ENCODE measurements around the gene B4GALT6.

B4GALT6 gene

GRCh38 chr18:31574359-31574758 is 110.0 kb downstream of the B4GALT6 start:
- no peak for TF ChIP-seq CTCF (IDR thresholded peaks at IDR 0.05; ENCODE audit: low read depth, low read length)
- no peak for DNase-seq (ENCODE audit: extremely low read depth, low read depth)
